Neural cell (in vitro differentiated cells): ENCODE results near the gene SIX1. TPM values are rescaled to one million over a fixed set of nuclear protein-coding genes. Genes with fewer than 3 reads are reported as not detected.

Source experiments
- H2AFZ ChIP-seq: fragments of 200-600, 300-800 bp; sonication (generic), shearing (Covaris generic); 2 replicates; pipeline ENCODE4 v1.6.0; 2014; ENCODE audit warnings: low read depth, mild to moderate bottlenecking, antibody characterized with exemption, low read length, moderate library complexity
- H3F3A ChIP-seq: fragments of 200-600 bp; shearing (Covaris generic); 2 replicates; pipeline ENCODE4 v1.6.1; 2016; ENCODE audit warnings: mild to moderate bottlenecking, moderate library complexity, mixed read lengths, antibody characterized with exemption, low read length; ENCODE audit not compliant: insufficient read depth, poor library complexity, severe bottlenecking
- H3K27ac ChIP-seq: fragments of 200-600, 300-800 bp; sonication (generic), shearing (Covaris generic); 2 replicates; pipeline ENCODE4 v1.5.1; 2014; ENCODE audit warnings: mild to moderate bottlenecking, low read length, moderate library complexity
- H3K27me3 ChIP-seq: fragments of 300-800, 200-600 bp; sonication (generic), shearing (Covaris generic); 2 replicates; pipeline ENCODE4 v1.6.0; 2014; ENCODE audit warnings: mild to moderate bottlenecking, low read depth, low read length, moderate library complexity; ENCODE audit not compliant: insufficient read depth
- H3K36me3 ChIP-seq: fragments of 300-800, 200-600 bp; sonication (generic), shearing (Covaris generic); 2 replicates; pipeline ENCODE4 v1.5.1; 2014; ENCODE audit warnings: mild to moderate bottlenecking, antibody characterized with exemption, low read length, moderate library complexity; ENCODE audit not compliant: insufficient read depth
- H3K4me2 ChIP-seq: fragments of 300-800, 200-600 bp; sonication (generic), shearing (Covaris generic); 2 replicates; pipeline ENCODE4 v1.6.0; 2014; ENCODE audit warnings: mild to moderate bottlenecking, low read length
- H3K4me3 ChIP-seq: fragments of 300-800, 200-600 bp; sonication (generic), shearing (Covaris generic); 2 replicates; pipeline ENCODE4 v1.5.1; 2014; ENCODE audit warnings: mild to moderate bottlenecking, low read length, moderate library complexity
- H3K79me2 ChIP-seq: fragments of 200-600 bp; shearing (Covaris generic); replicated peaks from 2 replicates; pipeline ENCODE4 v1.6.0; 2014; ENCODE audit warnings: mild to moderate bottlenecking, low read length, moderate library complexity; ENCODE audit not compliant: insufficient read depth
- H3K9ac ChIP-seq: fragments of 300-800, 200-600 bp; sonication (generic), shearing (Covaris generic); 2 replicates; pipeline ENCODE4 v1.6.1; 2016; ENCODE audit warnings: mild to moderate bottlenecking, low read length, mixed read lengths
- H3K9me2 ChIP-seq: fragments of 200-600 bp; shearing (Covaris generic); 2 replicates; pipeline ENCODE4 v1.6.1; 2016; ENCODE audit warnings: mild to moderate bottlenecking, low read length, mixed read lengths; ENCODE audit not compliant: insufficient read depth
- H3K9me3 ChIP-seq: fragments of 200-600, 300-800 bp; sonication (generic), shearing (Covaris generic); 2 replicates; pipeline ENCODE4 v1.6.1; 2016; ENCODE audit warnings: mild to moderate bottlenecking, mixed run types, low read length, moderate library complexity, mixed read lengths
- H4K20me1 ChIP-seq: fragments of 200-600 bp; shearing (Covaris generic); 2 replicates; pipeline ENCODE4 v1.6.1; 2016; ENCODE audit warnings: mild to moderate bottlenecking, mixed run types; ENCODE audit not compliant: insufficient read depth
- CTCF ChIP-seq: fragments of 450-650 bp; IDR thresholded peaks from 2 replicates; pipeline ENCODE4 v1.5.1; 2014; ENCODE audit warnings: antibody characterized with exemption, mild to moderate bottlenecking, moderate library complexity; ENCODE audit not compliant: poor library complexity, severe bottlenecking
- EP300 ChIP-seq: fragments of 450-650 bp; conservative IDR thresholded peaks from 2 replicates; pipeline ENCODE4 v1.6.1; 2014; ENCODE audit warnings: antibody characterized with exemption, mild to moderate bottlenecking, moderate library complexity; ENCODE audit not compliant: poor library complexity, severe bottlenecking
- EZH2 ChIP-seq: fragments of 200-600, 300-800 bp; shearing (Covaris generic), sonication (generic); IDR thresholded peaks from 2 replicates; pipeline ENCODE4 v1.6.1; 2014; ENCODE audit warnings: antibody characterized with exemption, low read length, borderline replicate concordance, mild to moderate bottlenecking; ENCODE audit not compliant: insufficient read depth, poor library complexity, severe bottlenecking
- MXI1 ChIP-seq: fragments of 450-650 bp; conservative IDR thresholded peaks from 2 replicates; pipeline ENCODE4 v1.6.1; 2014; ENCODE audit warnings: antibody characterized with exemption, mild to moderate bottlenecking; ENCODE audit not compliant: poor library complexity, severe bottlenecking
- POLR2AphosphoS5 ChIP-seq: IDR thresholded peaks from 2 replicates; pipeline ENCODE4 v1.6.1; 2012
- RAD21 ChIP-seq: fragments of 450-650 bp; conservative IDR thresholded peaks from 2 replicates; pipeline ENCODE4 v1.6.1; 2014; ENCODE audit warnings: antibody characterized with exemption, mild to moderate bottlenecking, moderate library complexity
- REST ChIP-seq: IDR thresholded peaks from 2 replicates; pipeline ENCODE4 v1.6.1; 2012; ENCODE audit warnings: borderline replicate concordance
- SMC3 ChIP-seq: fragments of 450-650 bp; conservative IDR thresholded peaks from 2 replicates; pipeline ENCODE4 v1.6.1; 2014; ENCODE audit warnings: antibody characterized with exemption, mild to moderate bottlenecking, moderate library complexity; ENCODE audit not compliant: poor library complexity
- TAF1 ChIP-seq: IDR thresholded peaks from 2 replicates; pipeline ENCODE4 v1.6.1; 2012; ENCODE audit warnings: low read depth
- polyA plus RNA-seq: library from polyadenylated mRNA; depleted of rRNA; stranded (reverse); fragments of >200 nt; gene quantifications from 2 replicates; pipeline ENCODE4 v1.2.3, GENCODE V29; 2014

Gene SIX1
- polyA plus RNA-seq, 1 donor from 2014 or later: not detected

- no peaks in the 10 kb centered on the region for H3K36me3 ChIP-seq
- no peaks in the 10 kb centered on the region for H3K9me3 ChIP-seq
- H3K9me2 ChIP-seq: no peaks in the 10 kb centered on the region
- no peaks in the 10 kb centered on the region for H3K79me2 ChIP-seq
- no peaks in the 10 kb centered on the region for H3F3A ChIP-seq
- H3K4me3 ChIP-seq: no peak overlapping the region
- H3K9ac ChIP-seq: no peak overlapping the region
- no peak overlapping the region for H3K27ac ChIP-seq
- TF ChIP-seq TAF1: no peak
- TF ChIP-seq SMC3: no peak
- H3K27me3 ChIP-seq: no peaks in the 10 kb centered on the region
- H2AFZ ChIP-seq: no peak overlapping the region
- no peaks in the 10 kb centered on the region for H4K20me1 ChIP-seq
- H3K4me2 ChIP-seq: no peak overlapping the region
Observed at GRCh38 chr14:60679566-60680258, 30.4 kb upstream of the SIX1 start.

DNA sequence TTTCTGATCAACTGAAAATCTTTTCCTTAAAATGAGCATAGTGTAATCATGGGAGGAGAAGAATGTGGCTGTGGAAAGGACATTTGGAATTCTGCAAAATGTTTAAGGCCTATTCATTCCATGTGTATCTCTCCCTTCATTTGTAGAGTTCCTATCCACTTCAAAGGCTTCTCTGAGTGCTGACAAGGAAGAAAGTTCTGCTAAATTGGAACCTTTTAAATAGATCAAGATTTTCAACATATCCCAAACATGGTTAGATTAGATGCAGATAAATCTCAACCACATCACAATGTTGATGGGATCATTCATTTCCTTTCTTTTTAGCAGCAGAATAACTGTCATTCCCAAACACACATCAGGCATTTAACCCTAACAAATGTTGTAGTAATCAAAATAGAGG, 28.4 kb upstream of the SIX1 start:
- H3K9me2 ChIP-seq: no peaks in the 10 kb centered on the region
- no peaks in the 10 kb centered on the region for H4K20me1 ChIP-seq
- H3K27me3 ChIP-seq: no peaks in the 10 kb centered on the region
- no peak overlapping the region for H2AFZ ChIP-seq
- TF ChIP-seq CTCF (no peak), EZH2 (no peak)
- no peak overlapping the region for H3K9ac ChIP-seq
- H3K36me3 ChIP-seq: no peaks in the 10 kb centered on the region
- H3F3A ChIP-seq: no peaks in the 10 kb centered on the region
- no peak overlapping the region for H3K4me3 ChIP-seq
- H3K9me3 ChIP-seq: no peaks in the 10 kb centered on the region
- no peak overlapping the region for H3K4me2 ChIP-seq
- H3K79me2 ChIP-seq: no peaks in the 10 kb centered on the region
- no peak overlapping the region for H3K27ac ChIP-seq

- Histone ChIP-seq H2AFZ (no peak overlapping the region), H4K20me1 (no peaks in the 10 kb centered on the region), H3K27ac (no peak overlapping the region), H3K36me3 (no peaks in the 10 kb centered on the region), H3F3A (no peaks in the 10 kb centered on the region), H3K9me2 (no peaks in the 10 kb centered on the region), H3K9ac (no peak overlapping the region), H3K9me3 (no peaks in the 10 kb centered on the region), H3K4me2 (no peak overlapping the region), H3K4me3 (no peak overlapping the region), H3K27me3 (no peaks in the 10 kb centered on the region), H3K79me2 (no peaks in the 10 kb centered on the region)
- TF ChIP-seq REST: no peak
- TF ChIP-seq EP300: no peak
- no peak for TF ChIP-seq POLR2AphosphoS5
- no peak for TF ChIP-seq SMC3
- TF ChIP-seq EZH2: no peak
- TF ChIP-seq RAD21: no peak
- TF ChIP-seq CTCF: no peak
- no peak for TF ChIP-seq MXI1
- TF ChIP-seq TAF1: no peak
Observed at GRCh38 chr14:60670989-60671388, 21.7 kb upstream of the SIX1 start.
